RWPE2 (cell line): ENCODE data around the gene DDX10.

ENCODE experiments used
- ATAC-seq: fragments of 200-7000 bp; cut with Tn5 transposase; 3 replicates; pipeline ENCODE4 v1.9.1; 2021; ENCODE audit warnings: low read depth
- DNase-seq: peaks from one replicate; pipeline ENCODE4 v3.0.0-alpha.2; 2020; ENCODE audit warnings: low spot score
- H3K27ac ChIP-seq: fragments of 450-650 bp; 2 replicates; pipeline ENCODE4 v1.5.1; 2017; ENCODE audit warnings: mild to moderate bottlenecking; ENCODE audit not compliant: poor library complexity, severe bottlenecking
- H3K27me3 ChIP-seq: fragments of 250-450 bp; sonication (Bioruptor Pico); 2 replicates; pipeline ENCODE4 v1.5.1; 2021; ENCODE audit warnings: mild to moderate bottlenecking, moderate library complexity; ENCODE audit not compliant: insufficient read depth, poor library complexity, severe bottlenecking
- H3K36me3 ChIP-seq: fragments of 250-450 bp; sonication (Bioruptor Pico); 2 replicates; pipeline ENCODE4 v1.5.1; 2020; ENCODE audit warnings: low read depth, mild to moderate bottlenecking, moderate library complexity
- H3K4me1 ChIP-seq: fragments of 250-450 bp; sonication (Bioruptor Pico); 2 replicates; pipeline ENCODE4 v1.5.1; 2021; ENCODE audit warnings: mild to moderate bottlenecking, moderate library complexity; ENCODE audit not compliant: insufficient read depth, poor library complexity, severe bottlenecking
- H3K4me3 ChIP-seq: fragments of 250-450 bp; sonication (Bioruptor Pico); 2 replicates; pipeline ENCODE4 v1.5.1; 2021; ENCODE audit warnings: mild to moderate bottlenecking, moderate library complexity; ENCODE audit not compliant: severe bottlenecking
- H3K9me3 ChIP-seq: fragments of 250-450 bp; sonication (Bioruptor Pico); 2 replicates; pipeline ENCODE4 v1.5.1; 2021; ENCODE audit warnings: mild to moderate bottlenecking, moderate library complexity; ENCODE audit not compliant: severe bottlenecking
- TF ChIP-seq, protein P1 (sequence below): fragments of 450-650 bp; IDR thresholded peaks from one replicate; pipeline ENCODE4 v1.5.1; 2017; ENCODE audit warnings: mild to moderate bottlenecking, moderate library complexity; ENCODE audit not compliant: poor library complexity, severe bottlenecking

The DDX10 gene

GRCh38 chr11:108838792-108839105 lies 173.9 kb downstream of the DDX10 start:
- Histone ChIP-seq H3K9me3 (no peaks in the 10 kb centered on the region), H3K27me3 (no peaks in the 10 kb centered on the region), H3K27ac (no peak overlapping the region), H3K36me3 (peaks cover 6% of the 10 kb centered on the region; the same call in 1 of the 2 replicates), H3K4me1 (no peaks in the 10 kb centered on the region), H3K4me3 (no peak overlapping the region)
- TF ChIP-seq, protein P1, sequence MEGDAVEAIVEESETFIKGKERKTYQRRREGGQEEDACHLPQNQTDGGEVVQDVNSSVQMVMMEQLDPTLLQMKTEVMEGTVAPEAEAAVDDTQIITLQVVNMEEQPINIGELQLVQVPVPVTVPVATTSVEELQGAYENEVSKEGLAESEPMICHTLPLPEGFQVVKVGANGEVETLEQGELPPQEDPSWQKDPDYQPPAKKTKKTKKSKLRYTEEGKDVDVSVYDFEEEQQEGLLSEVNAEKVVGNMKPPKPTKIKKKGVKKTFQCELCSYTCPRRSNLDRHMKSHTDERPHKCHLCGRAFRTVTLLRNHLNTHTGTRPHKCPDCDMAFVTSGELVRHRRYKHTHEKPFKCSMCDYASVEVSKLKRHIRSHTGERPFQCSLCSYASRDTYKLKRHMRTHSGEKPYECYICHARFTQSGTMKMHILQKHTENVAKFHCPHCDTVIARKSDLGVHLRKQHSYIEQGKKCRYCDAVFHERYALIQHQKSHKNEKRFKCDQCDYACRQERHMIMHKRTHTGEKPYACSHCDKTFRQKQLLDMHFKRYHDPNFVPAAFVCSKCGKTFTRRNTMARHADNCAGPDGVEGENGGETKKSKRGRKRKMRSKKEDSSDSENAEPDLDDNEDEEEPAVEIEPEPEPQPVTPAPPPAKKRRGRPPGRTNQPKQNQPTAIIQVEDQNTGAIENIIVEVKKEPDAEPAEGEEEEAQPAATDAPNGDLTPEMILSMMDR: no peak
- DNase-seq (no peak), ATAC-seq (no peak)

GRCh38 chr11:108846009-108846408 lies 181.1 kb downstream of the DDX10 start:
- no peak for ATAC-seq
- Histone ChIP-seq H3K27ac (no peak overlapping the region), H3K4me3 (no peak overlapping the region), H3K27me3 (no peaks in the 10 kb centered on the region), H3K36me3 (peaks cover 9% of the 10 kb centered on the region; the same call in 1 of the 2 replicates), H3K9me3 (no peaks in the 10 kb centered on the region), H3K4me1 (no peaks in the 10 kb centered on the region)
- TF ChIP-seq, protein P1: no peak
- no peak for DNase-seq

- Histone ChIP-seq H3K27me3 (no peaks in the 10 kb centered on the region), H3K9me3 (no peaks in the 10 kb centered on the region), H3K4me3 (no peak overlapping the region), H3K27ac (no peak overlapping the region), H3K36me3 (0 out of 2 replicates have a peak, but pooled peaks cover 3% of the 10 kb centered on the region), H3K4me1 (no peaks in the 10 kb centered on the region)
- no peak for DNase-seq
- ATAC-seq: no peak
- TF ChIP-seq, protein P1: no peak
Measured at GRCh38 chr11:108847298-108847990, 182.6 kb downstream of the DDX10 start.

- Histone ChIP-seq H3K27me3 (no peaks in the 10 kb centered on the region), H3K4me3 (no peak overlapping the region), H3K36me3 (0 out of 2 replicates have a peak, but pooled peaks cover 3% of the 10 kb centered on the region), H3K4me1 (no peaks in the 10 kb centered on the region), H3K27ac (no peak overlapping the region), H3K9me3 (no peaks in the 10 kb centered on the region)
- TF ChIP-seq, protein P1: no peak
- ATAC-seq (no peak), DNase-seq (no peak)
Measured at GRCh38 chr11:108851781-108852180, 186.9 kb downstream of the DDX10 start.

- Histone ChIP-seq H3K9me3 (no peaks in the 10 kb centered on the region), H3K27me3 (no peaks in the 10 kb centered on the region), H3K36me3 (0 out of 2 replicates have a peak, but pooled peaks cover 3% of the 10 kb centered on the region), H3K4me1 (no peaks in the 10 kb centered on the region), H3K27ac (no peak overlapping the region), H3K4me3 (no peak overlapping the region)
- DNase-seq (no peak), ATAC-seq (no peak)
- TF ChIP-seq, protein P1: no peak
Measured at GRCh38 chr11:108852701-108853100, 187.8 kb downstream of the DDX10 start.
